ENCODE data around the gene MAP3K5. TPM values are rescaled to one million over a fixed set of nuclear protein-coding genes. Genes with fewer than 3 reads are reported as not detected.

MAP3K5 gene
- total RNA-seq, 1 donor from 2014 or later = 0.02 TPM

GRCh38 chr6:136646377-136646776 is 145.9 kb downstream of the MAP3K5 start:
- Histone ChIP-seq H3K79me2 (ENCODE audit: low read depth) (no peaks in the 10 kb centered on the region), H3K9me3 (ENCODE audit: low read depth) (no peaks in the 10 kb centered on the region), H3K4me1 (no peaks in the 10 kb centered on the region), H3F3A (ENCODE audit: low read depth) (no peaks in the 10 kb centered on the region), H3K27me3 (no peaks in the 10 kb centered on the region), H3K27ac (no peak overlapping the region), H3K4me2 (no peak overlapping the region), H2AFZ (replicated peaks) (no peak overlapping the region), H3K4me3 (no peak overlapping the region), H3K36me3 (no peaks in the 10 kb centered on the region), H4K20me1 (ENCODE audit: low read depth) (no peaks in the 10 kb centered on the region), H3K9ac (no peak overlapping the region)
- Mint-ChIP-seq H3K27me3 (ENCODE audit: insufficient read depth, low read depth) (peaks cover 2% of the 10 kb centered on the region), H3K4me1 (no peaks in the 10 kb centered on the region), H3K4me3 (no peak overlapping the region), H3K27ac (no peak overlapping the region), H3K9me3 (no peaks in the 10 kb centered on the region), H3K36me3 (no peaks in the 10 kb centered on the region)
- no peak for DNase-seq (ENCODE audit: low spot score)
- TF ChIP-seq CTCF (IDR thresholded peaks at IDR 0.05) (no peak), EZH2phosphoT487 (IDR thresholded peaks at IDR 0.05) (no peak), EZH2 (IDR thresholded peaks at IDR 0.05) (no peak)

DNA sequence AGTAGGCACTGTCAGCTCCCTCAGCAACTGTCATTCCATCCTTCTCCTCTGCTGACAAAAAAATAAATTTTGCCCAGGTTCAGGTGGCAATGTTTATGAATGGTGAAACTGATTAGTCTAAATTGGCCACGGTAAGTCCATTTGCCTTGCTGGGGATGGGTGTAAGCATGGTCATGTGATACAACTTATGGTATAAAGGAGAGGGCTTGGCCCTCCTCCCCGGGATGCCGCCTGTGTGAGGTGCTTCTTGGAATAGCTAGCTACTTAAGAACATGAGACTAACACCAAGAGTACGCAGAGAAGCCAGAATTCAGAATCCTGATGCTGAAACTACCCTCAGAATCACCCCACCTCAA is 147.7 kb downstream of the MAP3K5 start:
- Histone ChIP-seq H3K4me3 (no peak overlapping the region), H3K27ac (no peak overlapping the region), H3K4me1 (no peaks in the 10 kb centered on the region), H3K79me2 (ENCODE audit: low read depth) (no peaks in the 10 kb centered on the region), H3K27me3 (no peaks in the 10 kb centered on the region), H2AFZ (replicated peaks) (no peak overlapping the region), H3F3A (ENCODE audit: low read depth) (no peaks in the 10 kb centered on the region), H3K36me3 (no peaks in the 10 kb centered on the region), H3K4me2 (no peak overlapping the region), H3K9me3 (ENCODE audit: low read depth) (no peaks in the 10 kb centered on the region), H4K20me1 (ENCODE audit: low read depth) (no peaks in the 10 kb centered on the region), H3K9ac (no peak overlapping the region)
- TF ChIP-seq EZH2 (IDR thresholded peaks at IDR 0.05) = no peak
- no peak for TF ChIP-seq CTCF (IDR thresholded peaks at IDR 0.05)
- TF ChIP-seq EZH2phosphoT487 (IDR thresholded peaks at IDR 0.05) = no peak
- H3K36me3 Mint-ChIP-seq = no peaks in the 10 kb centered on the region
- no peaks in the 10 kb centered on the region for H3K9me3 Mint-ChIP-seq
- DNase-seq (ENCODE audit: low spot score) = no peak
- no peaks in the 10 kb centered on the region for H3K4me1 Mint-ChIP-seq
- no peak overlapping the region for H3K27ac Mint-ChIP-seq
- H3K4me3 Mint-ChIP-seq = no peak overlapping the region
- H3K27me3 Mint-ChIP-seq (ENCODE audit: insufficient read depth, low read depth) = peaks cover 2% of the 10 kb centered on the region

- Histone ChIP-seq H3F3A (ENCODE audit: low read depth) (no peaks in the 10 kb centered on the region), H2AFZ (replicated peaks) (peak overlapping the region; percentile 80), H3K27me3 (no peaks in the 10 kb centered on the region), H3K9ac (no peak overlapping the region), H3K27ac (no peak overlapping the region), H3K4me3 (no peak overlapping the region), H3K4me2 (no peak overlapping the region), H3K4me1 (no peaks in the 10 kb centered on the region), H4K20me1 (ENCODE audit: low read depth) (no peaks in the 10 kb centered on the region), H3K9me3 (ENCODE audit: low read depth) (no peaks in the 10 kb centered on the region), H3K36me3 (no peaks in the 10 kb centered on the region), H3K79me2 (ENCODE audit: low read depth) (no peaks in the 10 kb centered on the region)
- no peaks in the 10 kb centered on the region for H3K4me1 Mint-ChIP-seq
- H3K36me3 Mint-ChIP-seq = no peaks in the 10 kb centered on the region
- H3K27ac Mint-ChIP-seq = no peak overlapping the region
- peak; percentile 91 for DNase-seq (ENCODE audit: low spot score)
- no peaks in the 10 kb centered on the region for H3K9me3 Mint-ChIP-seq
- TF ChIP-seq EZH2phosphoT487 (IDR thresholded peaks at IDR 0.05) (no peak), CTCF (IDR thresholded peaks at IDR 0.05) (peak; percentile 93), EZH2 (IDR thresholded peaks at IDR 0.05) (no peak)
- H3K27me3 Mint-ChIP-seq (ENCODE audit: insufficient read depth, low read depth) = peaks cover 2% of the 10 kb centered on the region
- H3K4me3 Mint-ChIP-seq = no peak overlapping the region
Measured at GRCh38 chr6:136643850-136644596, 148.3 kb downstream of the MAP3K5 start.
